ENCODE results near the gene EVI5.
"Not testable (repeated sequence)": the region's sequence is repeated elsewhere in the genome, so short reads cannot be mapped to it uniquely, and the experiment has no call there.

EVI5 gene

DNA sequence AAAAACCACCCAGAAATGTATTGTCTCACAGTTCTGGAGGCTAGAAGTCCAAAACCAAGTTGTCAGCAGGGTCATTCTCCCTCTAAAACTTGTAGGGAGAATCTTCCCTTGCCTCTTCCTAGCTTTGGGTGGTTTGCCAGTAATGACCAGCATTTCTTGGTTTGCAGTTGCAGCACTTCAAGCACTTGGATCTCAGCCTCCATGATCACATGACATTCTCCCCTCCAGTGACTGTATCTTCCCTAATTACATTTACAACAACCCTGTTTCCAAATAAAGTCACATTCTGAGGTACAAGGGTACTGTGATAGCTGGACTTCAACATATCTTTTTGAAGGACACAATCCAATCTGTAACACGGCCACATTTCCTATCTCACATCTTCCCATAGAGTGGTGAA lies 37.2 kb downstream of the EVI5 start:
- no peak for DNase-seq

DNA sequence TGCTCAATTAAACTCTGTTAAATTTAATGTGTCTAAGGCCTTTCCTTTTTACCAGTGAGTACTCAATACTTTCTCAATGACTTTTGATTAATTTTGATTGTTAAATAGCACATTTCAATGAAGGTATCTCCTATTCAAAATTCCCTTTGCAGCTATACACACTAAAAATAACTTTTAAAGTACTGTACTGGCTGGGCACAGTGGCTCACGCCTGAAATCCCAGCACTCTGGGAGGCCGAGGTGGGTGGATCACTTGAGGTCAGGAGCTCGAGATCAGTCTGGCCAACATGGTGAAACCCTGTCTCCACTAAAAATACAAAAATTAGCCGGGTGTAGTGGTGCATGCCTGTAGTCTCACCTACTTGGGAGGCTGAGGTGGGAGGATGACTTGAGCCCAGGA lies 38.7 kb downstream of the EVI5 start:
- not testable (repeated sequence) for DNase-seq

DNA sequence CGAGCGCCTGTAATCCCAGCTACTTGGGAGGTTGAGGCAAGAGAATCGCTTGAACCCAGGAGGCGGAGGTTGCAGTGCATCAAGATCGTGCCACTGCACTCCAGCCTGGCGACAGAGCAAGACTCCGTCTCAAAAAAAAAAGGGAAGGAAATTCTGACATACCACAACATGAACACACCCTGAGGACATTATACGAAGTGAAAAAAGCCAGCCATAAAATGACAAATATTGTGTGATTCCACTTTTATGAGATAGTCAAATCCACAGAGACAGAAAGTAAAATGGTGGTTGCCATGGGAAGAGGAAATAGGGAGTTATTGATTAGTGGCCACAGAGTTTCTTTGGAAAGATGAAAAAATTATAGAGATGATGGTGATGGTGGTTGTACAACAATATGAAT lies 41.7 kb downstream of the EVI5 start:
- DNase-seq = no peak

DNA sequence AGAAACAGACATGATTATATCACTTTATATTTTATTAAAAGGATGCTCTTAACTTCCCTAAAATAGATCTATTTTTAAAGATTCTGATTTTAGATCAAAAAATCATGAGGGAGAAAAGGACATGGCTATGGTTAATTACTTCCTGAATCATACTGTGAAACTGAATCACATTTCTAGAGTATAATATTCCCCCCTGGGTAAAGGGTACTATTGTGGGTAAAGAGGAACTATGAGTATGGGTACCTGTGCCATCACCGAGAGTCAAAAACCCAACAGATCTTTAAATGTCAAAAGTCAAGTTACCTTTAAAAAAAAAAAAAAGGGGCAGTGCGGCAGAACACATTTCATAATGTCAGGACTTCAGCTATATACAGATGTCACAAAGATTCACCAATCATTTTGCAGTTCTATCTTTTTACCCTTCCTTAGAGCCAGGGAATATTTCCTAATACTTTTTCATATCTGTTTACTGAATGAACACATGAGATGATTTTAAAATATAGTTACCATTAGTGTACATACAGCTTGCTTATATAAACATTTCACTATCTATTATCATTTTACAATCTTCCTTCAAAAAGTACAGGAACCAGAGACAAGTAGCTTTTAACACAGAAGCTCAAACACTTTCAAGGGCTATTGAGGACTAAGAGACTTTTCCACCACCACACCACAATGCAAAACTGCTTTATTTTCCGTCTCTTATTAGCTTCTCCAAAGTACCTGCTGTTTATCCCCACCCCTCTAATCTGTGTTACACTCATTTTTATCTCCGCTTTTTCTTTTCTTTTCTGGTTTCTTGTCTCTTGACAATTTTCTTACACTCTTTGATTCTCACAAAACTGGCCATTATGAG lies 45.0 kb downstream of the EVI5 start:
- DNase-seq = no peak

GRCh38 chr1:92736395-92736794 lies 48.5 kb downstream of the EVI5 start:
- DNase-seq = no peak

- DNase-seq = no peak
These were observed 54.4 kb downstream of the EVI5 start for GRCh38 chr1:92730476-92730875.

DNA sequence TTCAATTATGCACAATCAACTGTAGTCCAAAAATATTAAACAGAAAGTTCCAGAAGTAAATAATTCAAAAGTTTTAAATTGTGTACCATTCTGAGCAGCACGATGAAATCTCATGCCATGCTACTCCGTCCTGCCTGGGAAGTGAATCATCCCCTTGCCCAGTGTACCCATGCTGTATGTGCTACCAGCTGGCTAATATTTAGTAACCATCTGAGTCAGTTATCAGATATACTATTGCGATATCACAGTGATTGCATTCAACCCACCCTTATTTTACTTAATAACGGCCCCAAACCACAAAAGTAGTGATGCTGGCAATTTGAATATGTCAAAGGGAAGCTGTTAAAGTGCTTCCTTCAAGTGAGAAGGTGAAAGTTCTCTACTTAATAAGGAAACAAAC lies 56.2 kb downstream of the EVI5 start:
- DNase-seq = no peak

DNA sequence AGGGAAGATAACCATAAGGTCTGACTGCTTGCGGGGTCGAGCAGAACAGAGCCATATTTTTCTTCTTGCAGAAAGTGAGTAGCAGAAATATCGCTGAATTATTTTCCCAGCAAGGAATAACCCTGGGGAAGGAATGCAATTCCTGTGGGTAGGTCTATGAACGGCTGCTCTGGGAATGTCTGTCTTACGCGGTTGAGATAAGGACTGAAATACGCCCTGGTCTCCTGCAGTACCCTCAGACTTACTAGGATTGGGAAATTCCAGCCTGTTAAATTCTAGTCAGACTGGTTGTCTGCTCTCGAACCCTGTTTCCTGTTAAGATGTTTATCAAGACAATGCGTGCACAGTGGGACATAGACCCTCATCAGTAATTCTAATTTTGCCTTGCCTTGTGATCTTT lies 61.2 kb downstream of the EVI5 start:
- DNase-seq = not testable (repeated sequence)

DNA sequence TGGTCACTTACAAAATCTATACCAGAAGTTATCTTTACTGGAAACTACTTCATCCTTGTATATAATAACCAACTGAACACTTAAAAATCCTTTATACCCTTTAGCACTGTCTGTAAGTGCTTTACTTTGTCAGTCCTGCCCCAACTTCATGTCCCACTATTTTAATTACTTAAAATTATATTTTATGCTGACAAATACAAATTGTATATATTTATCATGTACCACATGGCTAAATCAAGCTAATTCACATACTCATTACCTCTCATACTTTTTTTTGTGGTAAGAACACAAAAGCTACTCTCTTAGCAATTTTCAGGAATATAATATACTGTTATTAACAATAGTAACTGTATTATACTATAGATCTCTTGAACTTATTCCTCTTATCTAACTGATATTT lies 63.0 kb downstream of the EVI5 start:
- DNase-seq = no peak

DNA sequence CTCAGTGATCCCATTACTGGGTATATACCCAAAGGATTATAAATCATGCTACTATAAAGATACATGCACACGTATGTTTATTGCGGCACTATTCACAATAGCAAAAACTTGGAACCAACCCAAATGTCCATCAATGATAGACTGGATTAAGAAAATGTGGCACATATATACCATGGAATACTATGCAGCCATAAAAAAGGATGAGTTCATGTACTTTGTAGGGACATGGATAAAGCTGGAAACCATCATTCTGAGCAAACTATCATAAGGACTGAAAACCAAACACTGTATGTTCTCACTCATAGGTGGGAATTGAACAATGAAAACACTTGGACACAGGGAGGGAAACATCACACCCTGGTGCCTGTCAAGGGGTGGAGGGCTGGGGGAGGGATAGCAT lies 63.8 kb downstream of the EVI5 start:
- not testable (repeated sequence) for DNase-seq

DNA sequence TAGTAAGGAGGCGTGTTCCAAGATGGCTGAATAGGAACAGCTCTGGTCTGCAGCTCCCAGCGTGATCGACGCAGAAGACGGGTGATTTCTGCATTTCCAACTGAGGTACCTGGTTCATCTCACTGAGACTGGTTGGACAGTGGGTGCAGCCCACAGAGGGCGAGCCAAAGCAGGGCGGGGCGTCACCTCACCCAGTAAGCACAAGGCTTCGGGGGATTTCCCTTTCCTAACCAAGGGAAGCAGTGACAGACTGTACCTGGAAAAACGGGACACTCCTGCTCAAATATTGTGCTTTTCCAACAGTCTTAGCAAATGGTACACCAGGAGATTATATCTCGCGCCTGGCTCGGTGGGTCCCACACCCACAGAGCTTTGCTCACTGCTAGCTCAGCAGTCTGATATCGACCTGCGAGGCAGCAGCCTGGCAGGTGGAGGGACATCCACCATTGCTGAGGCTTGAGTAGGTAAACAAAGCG lies 69.4 kb downstream of the EVI5 start:
- not testable (repeated sequence) for DNase-seq

GRCh38 chr1:92713939-92714338 lies 71.0 kb downstream of the EVI5 start:
- DNase-seq = no peak

DNA sequence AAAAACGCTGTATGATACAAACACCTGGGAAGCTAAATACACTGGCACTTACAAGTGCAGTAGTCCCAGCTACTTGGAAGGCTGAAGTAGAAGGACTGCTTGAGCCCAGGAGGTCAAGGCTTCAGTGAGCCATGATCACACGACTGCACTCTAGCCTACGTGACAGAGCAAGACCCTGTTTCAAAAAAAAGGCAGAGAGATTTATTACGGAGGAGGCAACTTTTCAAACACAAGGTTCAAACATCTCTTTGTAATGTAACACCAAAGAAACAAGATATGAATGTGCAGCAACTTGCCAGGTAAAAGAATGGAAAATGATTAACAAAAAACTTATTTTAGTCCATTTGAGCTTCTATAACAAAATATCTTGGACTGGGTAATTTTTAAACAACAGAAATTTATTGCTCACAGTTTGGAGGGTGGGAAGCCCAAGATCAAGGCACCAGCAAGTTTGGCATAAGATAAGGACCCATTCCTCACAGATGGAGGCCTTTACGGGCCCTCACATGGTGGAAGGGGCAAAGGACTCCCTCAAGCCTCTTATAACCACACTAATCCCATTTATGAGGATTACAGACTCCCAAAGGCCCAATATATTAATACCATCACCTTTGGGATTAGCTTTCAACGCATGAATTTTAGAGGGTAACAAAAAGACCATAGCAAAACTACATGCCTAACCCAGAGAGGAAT lies 73.3 kb downstream of the EVI5 start:
- DNase-seq = no peak

GRCh38 chr1:92709738-92710137 lies 75.2 kb downstream of the EVI5 start:
- no peak for DNase-seq

GRCh38 chr1:92708368-92708950 lies 76.4 kb downstream of the EVI5 start:
- DNase-seq = no peak

GRCh38 chr1:92707709-92708108 lies 77.2 kb downstream of the EVI5 start:
- DNase-seq = no peak

DNA sequence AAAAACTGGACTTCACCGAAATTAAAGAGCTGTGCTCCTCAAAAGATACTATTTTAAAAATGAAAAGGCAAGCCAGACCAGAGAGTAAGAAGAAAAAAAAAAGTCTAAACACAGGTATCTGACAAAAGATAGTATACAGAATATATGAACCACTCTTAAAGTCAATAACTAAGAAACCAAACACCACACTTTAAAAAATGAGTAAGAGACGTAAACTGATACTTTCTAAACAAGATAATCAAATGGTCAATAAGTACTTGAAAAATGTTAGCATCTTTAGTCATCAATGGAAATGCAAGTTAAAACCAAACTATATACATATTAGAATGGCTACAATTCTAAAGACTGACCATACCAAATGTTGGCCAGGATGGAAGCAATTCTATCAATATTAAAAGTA lies 77.6 kb downstream of the EVI5 start:
- no peak for DNase-seq

DNA sequence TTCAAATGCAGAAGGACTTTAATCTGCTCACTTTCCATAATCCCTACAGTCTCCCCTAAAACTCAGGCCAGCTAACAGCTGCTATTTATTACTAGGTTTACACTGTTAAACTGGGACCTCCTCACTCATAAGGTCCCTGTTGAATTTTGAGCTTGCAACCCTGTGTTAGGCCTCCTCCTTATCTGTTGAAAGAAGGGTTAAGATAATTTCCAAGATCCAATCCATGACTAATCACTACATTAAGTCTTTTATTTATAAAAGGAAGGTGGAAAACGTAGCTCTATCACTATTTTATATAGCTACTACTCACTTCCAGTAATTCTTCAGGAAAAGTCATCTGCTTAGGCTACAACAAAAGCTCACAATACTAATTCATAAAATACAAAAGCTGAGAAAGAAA lies 79.5 kb downstream of the EVI5 start:
- DNase-seq = no peak

- no peak for DNase-seq
These were observed 83.8 kb downstream of the EVI5 start for GRCh38 chr1:92701147-92701546.

GRCh38 chr1:92698932-92699331 lies 86.0 kb downstream of the EVI5 start:
- no peak for DNase-seq

DNA sequence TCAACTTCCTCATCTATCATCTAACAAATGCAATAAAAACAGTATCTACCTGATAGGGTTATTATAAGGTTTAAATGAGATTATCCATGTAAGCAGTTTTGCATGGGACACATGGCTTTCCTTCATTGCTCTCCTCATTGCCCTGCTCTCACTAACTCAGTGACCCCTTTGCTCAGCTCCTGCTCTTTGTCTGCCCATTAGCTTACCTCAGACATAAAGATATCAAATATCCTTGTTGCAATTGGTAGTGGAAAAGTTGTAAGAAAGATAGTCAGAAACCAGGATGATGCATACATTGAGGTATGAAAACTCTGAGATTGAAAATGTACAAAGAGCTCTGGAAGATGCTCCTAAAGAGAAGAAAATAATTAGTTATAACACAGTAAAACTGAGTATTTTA lies 89.8 kb downstream of the EVI5 start:
- DNase-seq = no peak

DNA sequence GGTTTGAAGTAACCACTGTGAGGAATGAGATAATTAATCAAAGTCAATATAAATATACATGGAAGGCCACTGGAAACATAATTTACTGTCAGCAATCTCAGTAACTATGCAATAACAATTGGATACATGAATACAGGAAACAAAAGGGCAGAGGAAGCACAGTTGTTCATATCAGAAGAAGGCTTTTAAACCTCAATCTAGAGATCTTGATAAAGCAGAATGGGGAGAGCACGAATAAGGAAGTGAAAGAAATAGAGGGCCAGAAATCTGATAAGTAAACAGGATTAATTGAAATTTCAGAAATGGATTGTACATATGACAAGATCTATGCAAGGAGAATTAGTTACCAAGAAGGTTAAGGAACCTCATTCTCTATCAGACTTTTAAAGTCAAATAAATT lies 93.0 kb downstream of the EVI5 start:
- DNase-seq = no peak

GRCh38 chr1:92690212-92690906 lies 94.5 kb downstream of the EVI5 start:
- DNase-seq = no peak

Measured in midbrain (tissue), 1 donor.